Ascending aorta (tissue), 2 donors: ENCODE data around the gene UNC5B. TPM values are rescaled to one million over a fixed set of nuclear protein-coding genes. Genes with fewer than 3 reads are reported as not detected.

ENCODE experiments used
- DNase-seq, 2 donors: peaks; one replicate each; pipeline ENCODE4 v3.0.0-alpha.2; 2019; ENCODE audit warnings: low spot score in 2 of 2
- H3K27ac ChIP-seq, 2 donors: fragments of 200-600 bp; sonication (generic); one replicate each; pipeline ENCODE4 v1.5.1; 2016 to 2017; ENCODE audit warnings: mild to moderate bottlenecking in 1 of 2
- H3K27me3 ChIP-seq: fragments of 200-600 bp; sonication (generic); one replicate; pipeline ENCODE4 v1.5.1; 2017
- H3K36me3 ChIP-seq, 2 donors: fragments of 200-600 bp; sonication (generic); one replicate each; pipeline ENCODE4 v1.5.1; 2016
- H3K4me1 ChIP-seq, 2 donors: fragments of 200-600 bp; sonication (generic); one replicate each; pipeline ENCODE4 v1.5.1; 2016 to 2017; ENCODE audit warnings: mild to moderate bottlenecking in 1 of 2
- H3K4me3 ChIP-seq, 2 donors: fragments of 200-600 bp; sonication (generic); one replicate each; pipeline ENCODE4 v1.5.1; 2016 to 2017; ENCODE audit warnings: mild to moderate bottlenecking in 1 of 2
- H3K9me3 ChIP-seq, 2 donors: fragments of 200-600 bp; sonication (generic); one replicate each; pipeline ENCODE4 v1.5.1; 2016
- intact Hi-C: fragments of 100-400 bp; cut with DNase I; formaldehyde crosslinking; loops from one replicate; pipeline ENCODE4 v1.15.1; 2023
- total RNA-seq: library from RNA; depleted of rRNA; stranded (reverse); fragments of >200 nt; gene quantifications from one replicate; pipeline ENCODE4 v1.1.0, GENCODE V29; 2016
- TF ChIP-seq, protein P1 (sequence below), 3 experiments: fragments of 200-600 bp in 2 of 3; fragments of 450-650 bp in 1 of 3; sonication (generic) in 2 of 3; IDR thresholded peaks; one replicate each; pipeline ENCODE4 v1.5.1; 2016 to 2019; ENCODE audit warnings: antibody characterized with exemption in 3 of 3, mild to moderate bottlenecking in 1 of 3, moderate library complexity in 1 of 3

The UNC5B gene
- total RNA-seq, 1 donor from 2014 or later = 42.4 TPM

DNA sequence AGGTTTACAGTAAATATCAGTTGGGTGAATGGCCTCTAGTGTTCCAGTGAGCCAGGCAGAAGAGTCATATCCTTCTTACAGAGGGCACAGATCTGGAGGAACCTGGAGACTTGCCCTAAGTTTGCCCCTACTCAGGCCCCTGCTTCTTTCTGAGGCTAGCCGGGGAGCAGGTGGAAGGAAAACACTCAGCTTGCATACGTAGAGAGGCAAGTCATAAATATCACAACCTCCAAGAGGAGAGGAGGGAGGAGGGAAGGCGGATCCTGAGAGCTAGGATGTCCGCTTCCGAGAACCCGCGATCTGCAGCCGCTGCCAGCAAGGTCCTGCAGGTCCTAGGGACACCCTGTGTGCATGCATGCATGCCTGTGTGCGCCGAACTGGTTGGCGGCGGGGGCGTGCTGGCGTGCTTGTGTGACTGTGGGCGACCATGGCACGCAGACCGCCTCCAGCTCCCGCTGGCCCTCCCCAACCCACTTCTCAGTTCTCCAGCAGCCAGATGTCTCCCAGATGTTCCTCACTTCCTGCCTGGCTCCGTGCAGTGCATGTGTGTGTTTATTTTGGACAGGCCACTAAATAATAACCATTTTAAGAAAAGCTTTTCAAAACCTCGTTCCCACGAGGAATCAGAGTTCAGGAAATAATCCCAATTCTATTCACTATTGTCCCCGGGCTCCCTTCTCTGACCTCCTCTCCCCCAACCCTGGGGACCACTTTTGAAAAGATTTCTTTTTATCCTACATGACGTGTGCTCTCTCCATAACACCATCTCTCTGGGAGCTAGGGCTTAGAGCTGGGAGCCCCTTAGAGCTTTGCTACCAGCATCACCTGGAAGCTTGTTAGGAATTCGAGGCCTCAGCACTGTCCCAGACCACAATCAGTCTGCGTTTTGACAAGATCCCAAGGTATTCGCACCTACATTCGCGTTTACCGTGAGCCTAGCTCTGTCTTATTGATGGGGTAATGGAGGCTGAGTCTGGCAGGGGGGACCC, 32.4 kb downstream of the UNC5B start:
- H3K27me3 ChIP-seq = no peaks in the 10 kb centered on the region
- H3K4me1 ChIP-seq = peaks cover 12 to 27% of the 10 kb centered on the region in 2 donors

DNA sequence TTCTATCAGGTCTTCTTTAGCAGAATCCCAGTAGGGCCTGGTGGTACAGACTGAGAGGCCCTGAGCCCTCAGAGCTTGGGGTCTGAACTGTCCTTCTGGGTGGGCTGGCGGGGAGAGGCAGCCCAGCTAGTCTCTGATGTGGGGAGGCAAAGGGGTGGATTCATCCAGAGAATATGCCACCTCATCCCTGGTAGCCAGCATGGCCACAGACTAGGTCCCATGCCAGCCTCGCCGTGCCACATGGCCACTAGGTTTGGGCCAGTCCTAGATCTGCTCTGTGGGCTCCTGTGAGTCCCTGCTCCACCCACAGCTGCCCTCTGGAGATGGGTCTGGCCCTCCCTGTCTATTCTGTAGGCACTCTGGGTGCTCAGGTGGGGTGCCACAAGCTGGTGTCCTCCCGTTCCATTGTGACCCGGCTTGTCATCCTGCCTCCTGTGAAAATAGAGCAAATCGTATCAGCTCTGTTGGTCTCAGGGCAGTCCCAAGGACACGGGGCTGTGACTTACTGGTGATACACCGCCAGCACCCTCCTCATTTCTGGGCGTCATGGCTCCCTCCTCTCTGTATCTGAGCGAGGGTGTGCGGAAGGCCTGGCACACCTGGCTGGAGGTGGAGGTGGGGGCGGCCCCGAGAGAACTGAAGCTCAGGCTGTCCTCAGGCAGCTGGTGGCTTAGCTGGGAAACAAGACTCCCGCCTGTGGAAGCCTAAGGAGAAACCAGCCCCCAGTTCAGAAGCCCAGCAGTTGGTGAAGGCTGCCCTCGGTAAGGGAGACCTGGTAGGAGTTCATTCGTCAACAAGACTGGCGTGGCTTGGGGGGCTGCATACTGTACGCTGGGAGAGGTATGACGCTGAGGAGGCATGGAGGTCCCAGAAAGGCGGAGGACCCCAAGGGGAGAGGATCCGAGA, 33.3 kb downstream of the UNC5B start:
- H3K4me1 ChIP-seq = peaks cover 12 to 27% of the 10 kb centered on the region in 2 donors
- TF ChIP-seq, protein P1, sequence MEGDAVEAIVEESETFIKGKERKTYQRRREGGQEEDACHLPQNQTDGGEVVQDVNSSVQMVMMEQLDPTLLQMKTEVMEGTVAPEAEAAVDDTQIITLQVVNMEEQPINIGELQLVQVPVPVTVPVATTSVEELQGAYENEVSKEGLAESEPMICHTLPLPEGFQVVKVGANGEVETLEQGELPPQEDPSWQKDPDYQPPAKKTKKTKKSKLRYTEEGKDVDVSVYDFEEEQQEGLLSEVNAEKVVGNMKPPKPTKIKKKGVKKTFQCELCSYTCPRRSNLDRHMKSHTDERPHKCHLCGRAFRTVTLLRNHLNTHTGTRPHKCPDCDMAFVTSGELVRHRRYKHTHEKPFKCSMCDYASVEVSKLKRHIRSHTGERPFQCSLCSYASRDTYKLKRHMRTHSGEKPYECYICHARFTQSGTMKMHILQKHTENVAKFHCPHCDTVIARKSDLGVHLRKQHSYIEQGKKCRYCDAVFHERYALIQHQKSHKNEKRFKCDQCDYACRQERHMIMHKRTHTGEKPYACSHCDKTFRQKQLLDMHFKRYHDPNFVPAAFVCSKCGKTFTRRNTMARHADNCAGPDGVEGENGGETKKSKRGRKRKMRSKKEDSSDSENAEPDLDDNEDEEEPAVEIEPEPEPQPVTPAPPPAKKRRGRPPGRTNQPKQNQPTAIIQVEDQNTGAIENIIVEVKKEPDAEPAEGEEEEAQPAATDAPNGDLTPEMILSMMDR (IDR thresholded peaks at IDR 0.05) = no peak
- H3K9me3 ChIP-seq = no peaks in the 10 kb centered on the region
- no peak for DNase-seq
- H3K27ac ChIP-seq = peak overlapping the region; percentile 20 to 36
- H3K36me3 ChIP-seq = no peaks in the 10 kb centered on the region
- H3K4me3 ChIP-seq = no peak overlapping the region
- H3K27me3 ChIP-seq = no peaks in the 10 kb centered on the region
- intact Hi-C loops = no loop called here

More for the DNA sequence above, 32.4 kb downstream of the UNC5B start:
- peak overlapping the region; percentile 11 to 56 for H3K4me3 ChIP-seq
- intact Hi-C loops = no loop called here
- DNase-seq = no peak
- H3K36me3 ChIP-seq = no peaks in the 10 kb centered on the region
- no peaks in the 10 kb centered on the region for H3K9me3 ChIP-seq
- TF ChIP-seq, protein P1 (IDR thresholded peaks at IDR 0.05) = no peak
- peak overlapping the region; percentile 20 to 36 for H3K27ac ChIP-seq

DNA sequence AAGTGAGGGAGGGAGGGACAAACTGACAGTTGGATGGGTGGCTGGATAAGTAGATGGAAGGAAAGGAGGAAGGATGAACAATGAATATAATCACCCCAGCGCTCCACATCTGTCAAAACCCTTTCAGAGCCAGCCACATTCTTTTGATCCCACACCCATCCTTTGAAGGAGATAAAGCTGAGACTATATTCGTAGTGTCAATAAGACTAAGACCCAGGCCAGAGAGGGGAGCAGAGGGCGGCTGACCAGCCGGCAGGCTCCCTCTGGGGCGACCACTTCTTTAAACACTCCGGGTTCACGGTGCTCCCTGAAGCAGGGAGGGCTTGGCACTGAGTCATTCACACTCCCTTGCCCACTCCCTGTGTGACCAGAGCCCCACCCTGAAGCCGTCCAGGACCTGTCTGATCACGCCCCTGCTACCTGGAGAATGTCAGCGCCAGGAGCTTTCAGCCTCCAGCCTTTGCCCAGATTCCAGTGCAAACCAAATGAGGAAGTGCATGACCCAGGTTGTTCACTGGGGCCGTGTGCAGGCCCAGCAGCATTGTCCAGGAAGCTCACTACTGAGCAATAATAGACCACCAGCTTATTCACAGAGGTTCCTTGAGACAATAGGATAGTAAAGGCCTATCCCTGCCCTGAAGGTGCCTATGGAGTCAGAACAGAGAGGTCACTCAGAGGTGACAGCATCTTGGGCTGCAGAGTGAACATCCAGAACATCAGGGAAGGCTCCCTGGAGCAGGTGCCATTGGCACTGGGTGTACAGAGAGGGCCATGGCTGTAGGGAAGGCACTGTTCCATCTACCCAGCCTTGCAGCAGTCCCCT, 34.4 kb downstream of the UNC5B start:
- no peak overlapping the region for H3K27ac ChIP-seq
- H3K27me3 ChIP-seq = no peaks in the 10 kb centered on the region
- H3K36me3 ChIP-seq = no peaks in the 10 kb centered on the region
- DNase-seq = no peak
- H3K9me3 ChIP-seq = no peaks in the 10 kb centered on the region
- H3K4me1 ChIP-seq = peaks cover 12 to 27% of the 10 kb centered on the region in 2 donors
- TF ChIP-seq, protein P1 (IDR thresholded peaks at IDR 0.05) = no peak
- no peak overlapping the region for H3K4me3 ChIP-seq
- intact Hi-C loops = no loop called here

DNA sequence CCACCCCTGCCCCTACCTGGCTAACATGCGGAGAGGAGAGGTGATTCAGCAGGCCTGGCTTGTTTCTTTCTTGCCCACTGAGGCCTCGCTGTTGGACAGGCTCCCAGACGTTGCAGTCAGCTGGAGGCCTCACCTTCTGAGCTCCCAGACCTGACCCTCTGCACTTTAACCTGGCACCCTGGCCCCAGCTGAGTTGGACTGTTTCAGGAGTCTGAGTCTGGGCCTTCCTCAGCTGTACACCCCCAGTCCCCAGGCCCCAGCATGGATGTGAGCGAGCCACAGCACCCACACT, 35.0 kb downstream of the UNC5B start:
- H3K4me1 ChIP-seq = peaks cover 12 to 23% of the 10 kb centered on the region in 2 donors
- H3K36me3 ChIP-seq = no peaks in the 10 kb centered on the region
- H3K9me3 ChIP-seq = no peaks in the 10 kb centered on the region
- H3K4me3 ChIP-seq = no peak overlapping the region
- TF ChIP-seq, protein P1 (IDR thresholded peaks at IDR 0.05) = no peak
- intact Hi-C loops = no loop called here
- no peaks in the 10 kb centered on the region for H3K27me3 ChIP-seq
- H3K27ac ChIP-seq = no peak overlapping the region
- DNase-seq = no peak

DNA sequence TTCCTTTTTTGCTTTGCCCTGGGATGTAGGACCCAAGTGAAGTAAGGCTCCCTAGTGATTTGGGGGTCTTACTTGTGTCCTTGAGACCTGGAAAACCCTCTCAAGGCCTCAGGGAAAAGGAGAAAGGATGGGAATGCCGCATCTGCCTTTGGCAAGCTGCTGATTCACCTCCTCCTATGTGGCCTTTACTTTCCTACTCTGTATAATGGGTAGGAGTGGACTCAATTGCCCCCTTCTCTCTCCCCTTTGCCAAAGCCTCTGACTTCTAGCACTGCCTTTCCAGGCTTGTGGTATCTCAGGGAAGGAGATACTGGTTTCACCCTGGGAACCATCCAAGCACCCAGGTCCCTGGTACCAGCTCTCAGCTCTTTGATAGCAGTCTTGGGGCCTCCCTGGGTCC, 35.4 kb downstream of the UNC5B start:
- no peaks in the 10 kb centered on the region for H3K9me3 ChIP-seq
- no peak for DNase-seq
- no peak overlapping the region for H3K27ac ChIP-seq
- no peaks in the 10 kb centered on the region for H3K36me3 ChIP-seq
- TF ChIP-seq, protein P1 (IDR thresholded peaks at IDR 0.05) = no peak
- intact Hi-C loops = no loop called here
- no peaks in the 10 kb centered on the region for H3K27me3 ChIP-seq
- peaks cover 9 to 19% of the 10 kb centered on the region in 2 donors for H3K4me1 ChIP-seq
- no peak overlapping the region for H3K4me3 ChIP-seq
